Measurements from ENCODE around the gene PEG3.
"Not testable (repeated sequence)": the region's sequence is repeated elsewhere in the genome, so short reads cannot be mapped to it uniquely, and the experiment has no call there.

Gene PEG3

GRCh38 chr19:56840451-56841192 is at the start of gene PEG3, which contains the start of gene ZIM2:
PEG3 (minus strand) TSS chr19:56840726; CDS start chr19:56824655, 16,071 bp downstream.
ZIM2 (minus strand) TSS chr19:56840726; CDS start chr19:56824277, 16,449 bp downstream.
- DNase-seq = no peak

DNA sequence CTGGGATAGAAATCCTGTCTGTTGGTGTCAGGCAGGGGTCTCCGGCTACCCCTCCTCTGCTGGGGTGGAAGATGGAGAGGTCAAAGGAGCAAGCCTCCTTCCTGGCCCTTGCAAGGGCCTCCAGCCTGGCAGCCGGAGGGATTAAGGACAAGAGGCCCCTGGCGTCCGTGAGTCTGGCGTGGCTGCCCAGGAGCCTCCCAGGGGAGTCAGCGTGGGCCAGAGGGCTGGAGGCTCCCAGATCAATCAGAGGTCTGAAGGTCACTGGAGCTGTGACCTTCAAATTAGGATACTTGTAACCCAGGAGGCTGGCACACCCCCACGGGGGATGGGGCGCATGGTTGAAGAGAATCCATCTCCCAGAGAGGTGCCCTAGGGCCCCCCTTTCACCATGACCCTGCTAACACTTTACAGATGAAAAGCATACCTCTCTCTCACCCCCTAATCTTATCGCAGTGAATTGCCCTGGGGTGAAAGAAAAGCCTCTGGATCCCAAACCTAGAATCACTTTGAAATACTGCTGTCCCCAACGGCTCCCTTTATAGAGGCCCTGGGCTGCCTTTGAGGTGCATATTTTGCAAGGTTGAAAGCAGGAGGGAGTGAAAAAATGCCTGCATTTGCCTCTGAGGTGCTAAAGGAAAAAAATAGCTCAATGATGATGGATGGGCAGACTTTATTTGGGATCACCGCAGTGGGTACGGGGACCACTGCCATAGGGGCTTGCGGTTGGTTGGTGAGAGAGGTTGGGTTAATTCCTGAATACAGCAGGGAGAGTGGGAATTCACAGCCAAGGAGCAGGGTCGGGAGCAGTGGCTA is 44.9 kb upstream of the PEG3 start:
- no peak for DNase-seq

GRCh38 chr19:56884441-56884840 is 43.9 kb upstream of the PEG3 start:
- no peak for DNase-seq

DNA sequence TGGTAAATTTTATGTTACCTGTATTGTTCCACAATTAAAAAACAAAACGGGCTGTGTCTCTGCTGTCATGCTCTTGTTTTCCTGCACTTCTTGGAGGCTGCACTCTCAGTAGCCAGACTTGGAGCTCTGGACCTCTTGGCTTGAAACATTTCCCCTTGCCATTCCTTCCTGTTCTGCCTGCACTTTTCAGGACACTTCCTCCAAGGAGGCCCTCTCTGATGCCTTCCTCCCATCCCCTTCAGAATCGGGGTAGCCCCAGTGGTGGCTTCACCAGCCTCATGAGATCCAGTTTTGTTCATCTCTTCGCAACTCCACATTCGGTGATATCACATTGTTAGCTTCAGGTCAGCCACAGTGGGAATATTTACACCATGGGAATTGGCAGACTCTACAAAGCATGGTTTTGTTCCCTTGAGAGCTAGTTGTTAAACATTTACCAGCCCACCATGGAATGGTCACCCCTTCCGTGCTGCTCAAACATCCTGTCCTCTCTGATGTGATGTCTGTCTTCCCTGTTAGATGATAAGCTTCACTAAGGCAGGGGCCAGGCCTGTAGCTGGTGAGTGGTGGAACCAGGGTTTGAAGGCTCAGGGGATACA is 40.2 kb upstream of the PEG3 start:
- no peak for DNase-seq

DNA sequence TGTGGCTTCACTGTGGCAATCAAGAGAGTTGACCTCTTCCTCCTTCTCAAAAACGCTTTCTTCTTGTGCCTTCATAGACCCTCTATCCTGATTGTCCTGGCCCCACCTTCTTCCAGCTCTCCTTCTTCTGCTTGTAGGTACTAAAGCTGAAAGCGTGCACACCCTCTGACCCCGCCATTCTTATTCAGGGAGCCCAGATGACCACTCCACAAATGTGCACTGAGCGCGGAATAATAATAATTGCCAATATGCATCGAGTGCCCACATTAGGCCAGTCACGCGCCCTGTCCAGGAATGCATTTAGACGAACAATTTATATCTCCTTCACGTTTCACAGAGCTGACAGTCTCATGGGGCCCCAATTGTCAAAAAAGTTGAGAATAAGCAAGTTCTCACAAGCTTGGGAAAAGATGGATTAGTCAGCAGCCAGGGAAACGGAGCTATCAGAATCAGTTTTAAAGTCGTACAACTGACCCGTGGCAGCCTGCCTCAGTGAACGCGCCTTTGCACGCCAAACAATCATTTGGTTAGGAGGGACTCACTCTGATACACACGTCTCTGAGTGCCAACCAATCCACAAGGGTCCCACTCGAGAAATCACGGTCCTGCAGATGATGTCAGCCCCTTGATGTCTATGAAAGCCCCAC is 36.7 kb upstream of the PEG3 start:
- no peak for DNase-seq

- DNase-seq = no peak
These were observed 35.2 kb upstream of the PEG3 start for GRCh38 chr19:56875717-56876116.

DNA sequence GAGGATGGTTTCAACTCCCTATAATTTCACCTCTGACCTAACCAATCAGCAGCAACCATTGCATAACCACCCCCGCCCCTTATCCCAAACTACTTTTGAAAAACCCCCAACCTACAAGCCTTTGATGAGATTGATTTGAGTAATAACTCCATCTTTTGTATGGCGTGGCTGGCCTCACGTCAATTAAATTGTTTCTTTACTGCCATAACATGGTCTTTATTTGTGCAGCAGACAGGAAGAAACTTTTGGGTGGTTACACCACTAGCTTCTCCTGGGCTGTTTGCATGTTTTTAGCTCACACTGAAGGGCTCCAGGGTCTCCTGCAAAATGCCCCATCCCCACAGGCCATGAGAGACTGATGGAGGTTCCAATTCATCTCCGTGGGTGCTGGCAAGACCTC is 34.0 kb upstream of the PEG3 start:
- DNase-seq = no peak

- no peak for DNase-seq
These were observed 33.0 kb upstream of the PEG3 start for GRCh38 chr19:56873493-56873892.

DNA sequence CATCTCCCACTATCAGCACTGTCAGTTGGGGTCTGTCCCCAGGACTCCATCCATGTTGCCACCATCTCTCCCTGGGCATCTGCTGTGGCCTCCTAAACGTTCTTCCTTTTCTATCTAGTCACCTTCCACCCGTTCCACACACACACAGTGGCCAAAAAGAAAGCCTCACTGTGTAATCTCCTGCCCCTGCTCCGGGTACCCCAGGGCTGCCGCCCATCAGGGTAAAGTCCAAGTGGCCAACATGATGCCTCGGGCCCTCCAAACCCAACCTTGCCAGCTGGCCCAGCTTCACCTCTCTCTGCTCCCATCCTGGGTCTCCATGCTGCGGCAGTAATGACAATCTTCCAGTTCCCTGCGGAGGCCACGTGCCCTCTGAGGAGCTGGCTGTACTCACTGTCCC is 29.4 kb upstream of the PEG3 start:
- DNase-seq = no peak

DNA sequence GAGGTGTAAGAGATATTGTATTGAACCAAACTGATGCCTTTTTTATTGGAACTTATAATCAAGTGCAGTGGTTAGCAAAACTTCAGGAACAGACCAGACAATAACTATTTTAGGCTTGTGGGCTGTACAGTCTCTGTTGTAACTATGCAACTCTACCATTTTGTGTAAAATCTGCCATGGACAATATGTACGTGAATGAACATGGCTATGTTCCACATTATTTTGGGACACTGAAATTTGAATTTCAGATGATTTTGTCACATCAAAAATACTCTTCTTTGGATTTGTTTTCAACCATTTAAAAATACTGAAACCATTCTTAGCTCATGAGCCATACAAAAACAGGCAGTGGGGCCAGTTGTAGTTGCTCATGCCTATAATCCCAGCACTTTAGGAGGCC is 27.9 kb upstream of the PEG3 start:
- DNase-seq = no peak

DNA sequence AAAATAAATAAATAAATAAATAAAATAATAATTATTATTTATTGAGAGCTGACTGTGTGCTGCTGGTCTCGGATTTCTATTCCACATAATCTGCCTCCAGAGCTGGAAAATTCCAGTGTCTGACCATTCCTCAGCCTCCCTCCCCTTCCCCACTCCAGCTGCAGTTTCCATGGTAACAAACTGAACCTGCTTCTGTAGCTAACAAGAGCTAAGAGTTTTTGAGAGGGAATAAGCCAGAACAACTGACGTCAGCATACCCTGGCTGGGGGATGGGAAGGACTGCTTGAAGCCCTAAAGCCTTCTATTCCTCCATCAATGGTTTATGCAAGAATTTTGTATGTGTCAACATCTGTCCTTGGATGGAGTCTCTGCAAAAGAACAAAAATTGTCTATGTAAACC is 26.0 kb upstream of the PEG3 start:
- no peak for DNase-seq

GRCh38 chr19:56864443-56865125 is 24.1 kb upstream of the PEG3 start:
- no peak for DNase-seq

- no peak for DNase-seq
These were observed 22.2 kb upstream of the PEG3 start for GRCh38 chr19:56862741-56863140.

DNA sequence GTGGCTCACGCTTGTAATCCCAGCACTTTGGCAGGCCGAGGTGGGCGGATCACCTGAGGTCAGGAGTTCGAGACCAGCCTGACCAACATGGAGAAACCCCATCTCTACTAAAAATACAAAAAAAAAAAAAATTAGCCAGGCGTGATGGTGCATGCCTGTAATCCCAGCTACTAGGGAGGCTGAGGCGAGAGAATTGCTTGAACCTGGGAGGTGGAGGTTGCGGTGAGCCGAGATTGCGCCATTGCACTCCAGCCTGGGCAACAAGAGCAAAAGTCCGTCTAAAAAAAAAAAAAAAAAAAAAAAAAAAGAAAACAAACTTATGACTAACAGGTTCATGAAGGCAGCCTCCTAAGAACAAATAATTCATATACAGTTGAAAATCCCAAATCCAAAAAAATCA is 19.9 kb upstream of the PEG3 start:
- not testable (repeated sequence) for DNase-seq

DNA sequence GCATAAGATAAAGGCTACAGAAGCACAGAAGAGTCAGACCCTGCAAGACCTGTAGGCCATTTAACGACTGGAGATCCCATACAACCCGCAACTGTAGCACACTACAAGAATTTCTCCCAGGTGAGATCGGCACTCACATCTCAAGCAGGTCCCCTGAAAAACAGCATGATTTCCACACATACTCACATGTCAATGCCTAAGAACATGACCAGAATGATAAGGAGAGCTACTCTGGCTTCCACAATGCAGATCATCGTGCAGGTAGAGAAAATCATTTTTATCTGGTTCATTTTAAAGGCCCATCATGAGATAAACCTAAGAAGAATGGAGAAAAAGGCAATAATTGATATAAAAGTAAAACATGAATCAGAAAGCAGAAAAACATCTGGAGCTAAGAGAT is 17.5 kb upstream of the PEG3 start:
- DNase-seq = no peak

DNA sequence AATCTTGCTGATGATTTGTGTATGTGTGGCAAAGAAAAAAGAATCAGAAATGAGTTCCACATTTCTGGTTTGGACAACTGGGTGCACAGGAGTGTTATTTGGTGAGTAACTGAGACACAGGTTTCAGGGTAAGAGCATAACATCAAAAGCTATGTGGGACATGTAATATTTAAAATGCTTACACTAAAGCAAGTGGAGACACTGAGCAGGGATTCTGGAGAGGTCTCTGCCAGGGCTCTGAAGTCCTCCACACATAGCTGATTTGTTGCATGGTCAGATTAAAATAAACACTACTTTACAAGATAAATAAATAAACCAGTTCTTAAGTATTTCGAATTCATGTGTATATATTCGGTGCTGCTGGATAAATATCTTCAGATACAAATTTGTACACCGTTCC is 16.3 kb upstream of the PEG3 start:
- no peak for DNase-seq

DNA sequence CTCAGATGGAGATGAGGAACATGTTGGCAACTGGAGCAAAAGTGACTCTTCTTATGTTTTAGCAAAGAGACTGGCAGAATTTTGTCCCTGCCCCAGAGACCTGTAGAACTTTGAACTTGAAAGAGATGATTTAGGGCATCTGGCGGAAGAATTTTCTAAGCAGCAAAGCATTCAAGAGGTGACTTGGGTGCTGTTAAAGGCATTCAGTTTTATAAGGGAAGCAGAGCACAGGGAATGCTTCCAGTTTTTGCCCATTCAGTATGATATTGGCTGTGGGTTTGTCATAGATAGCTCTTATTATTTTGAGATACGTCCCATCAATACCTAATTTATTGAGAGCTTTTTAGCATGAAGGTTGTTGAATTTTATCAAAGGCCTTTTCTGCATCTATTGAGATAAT is 11.8 kb upstream of the PEG3 start:
- not testable (repeated sequence) for DNase-seq

DNA sequence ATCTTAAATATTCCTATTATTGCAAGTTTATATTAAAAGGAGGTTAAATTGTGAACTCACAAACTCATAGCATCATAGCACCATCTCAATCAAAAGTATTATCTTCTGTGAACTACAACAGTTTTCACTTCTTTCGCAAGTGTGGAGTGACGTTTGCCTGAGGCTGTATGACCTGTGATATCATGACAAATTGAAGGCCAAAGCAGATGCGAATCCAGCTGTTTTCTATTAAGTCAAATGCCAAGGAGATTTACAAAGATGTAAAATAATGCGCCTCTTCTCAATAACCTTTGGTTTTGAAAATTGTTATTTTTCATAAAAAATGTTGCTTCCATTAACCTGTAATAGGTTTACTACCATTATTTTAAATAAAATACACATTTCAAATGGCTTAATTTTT is 7.6 kb upstream of the PEG3 start:
- DNase-seq = no peak

- DNase-seq = no peak
These were observed 1.9 kb upstream of the PEG3 start for GRCh38 chr19:56842412-56842811.

GRCh38 chr19:56841193-56841543 is 642 bp upstream of the PEG3 start:
- no peak for DNase-seq

DNA sequence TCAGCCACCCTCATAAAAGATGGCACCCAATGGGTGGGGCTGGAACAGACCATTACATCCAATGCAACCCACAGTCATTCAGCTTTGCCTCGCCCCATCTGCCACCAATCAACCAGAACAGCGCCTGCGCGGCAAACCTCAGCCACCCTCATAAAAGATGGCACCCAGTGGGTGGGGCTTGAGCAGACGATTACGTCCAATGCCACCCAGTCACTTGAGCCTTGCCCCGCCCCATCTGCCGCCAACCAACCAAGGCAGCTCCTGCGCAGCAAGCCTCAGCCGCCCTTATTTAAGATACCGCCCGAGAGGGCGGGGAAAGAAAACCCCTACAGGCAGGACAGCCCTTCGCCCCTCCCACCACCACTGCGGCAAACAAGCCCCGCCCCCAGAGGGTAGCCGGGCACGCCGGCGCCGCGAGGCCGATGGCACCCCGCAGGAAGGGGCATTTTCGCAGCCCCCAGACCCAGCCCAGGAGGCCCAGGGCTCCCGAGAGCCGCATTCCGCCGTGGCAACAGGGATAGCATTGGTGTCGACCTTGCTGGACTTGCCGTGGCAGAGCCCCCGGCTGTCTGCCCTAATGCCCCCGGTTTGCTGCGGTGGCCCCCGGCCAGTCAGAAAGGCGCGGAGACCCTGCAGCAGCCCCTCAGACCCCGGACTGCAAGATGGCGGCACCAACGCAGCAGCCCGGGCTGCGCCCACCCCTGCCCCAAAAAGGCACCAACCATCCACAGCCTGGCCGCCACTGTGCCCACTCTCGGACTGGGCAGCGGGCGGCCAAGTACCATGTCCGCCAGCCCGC is 675 bp downstream of the PEG3 start:
- DNase-seq = peak; percentile 78

Measured in inflammatory macrophage treated with lipopolysaccharide for 4 hours (primary cell).